Trophoblast cell (in vitro differentiated cells and primary cell): ENCODE data around the gene ERVMER34-1.
A peak's percentile ranks its signal among the peaks of the same experiment; 100 is the strongest.

Source experiments
- DNase-seq, 2 donors: peaks; one replicate each; pipeline ENCODE4 v3.0.0-alpha.2; 2016
- H2AFZ ChIP-seq: 2 replicates; pipeline ENCODE4 v1.6.1; 2013; ENCODE audit warnings: low read length, moderate library complexity, mild to moderate bottlenecking; ENCODE audit not compliant: insufficient read depth, poor library complexity
- H2AK5ac ChIP-seq: 2 replicates; pipeline ENCODE4 v1.6.1; 2013; ENCODE audit warnings: mild to moderate bottlenecking, low read length
- H2BK120ac ChIP-seq: 2 replicates; pipeline ENCODE4 v1.6.1; 2013; ENCODE audit warnings: low read length, mild to moderate bottlenecking, moderate library complexity; ENCODE audit not compliant: insufficient read depth, poor library complexity
- H2BK12ac ChIP-seq: 2 replicates; pipeline ENCODE4 v1.6.1; 2013; ENCODE audit warnings: mild to moderate bottlenecking, low read length, moderate library complexity
- H2BK5ac ChIP-seq: 2 replicates; pipeline ENCODE4 v1.6.1; 2013; ENCODE audit warnings: low read length, low read depth, moderate library complexity, mild to moderate bottlenecking; ENCODE audit not compliant: poor library complexity
- H3K14ac ChIP-seq: 2 replicates; pipeline ENCODE4 v1.6.1; 2013; ENCODE audit warnings: mild to moderate bottlenecking, low read length
- H3K18ac ChIP-seq: 2 replicates; pipeline ENCODE4 v1.6.1; 2013; ENCODE audit warnings: mild to moderate bottlenecking, low read length
- H3K23ac ChIP-seq: 2 replicates; pipeline ENCODE4 v1.6.1; 2013; ENCODE audit warnings: low read length
- H3K27ac ChIP-seq: 2 replicates; pipeline ENCODE4 v1.5.1; 2013; ENCODE audit warnings: low read depth, mild to moderate bottlenecking, inconsistent platforms, low read length, moderate library complexity
- H3K27me3 ChIP-seq: 2 replicates; pipeline ENCODE4 v1.6.1; 2013; ENCODE audit warnings: inconsistent platforms, mild to moderate bottlenecking, low read length, moderate library complexity; ENCODE audit not compliant: insufficient read depth
- H3K36me3 ChIP-seq, 2 experiments: 1 replicate in 1 of 2; 2 replicates in 1 of 2; pipeline ENCODE4 v1.6.1; 2013; ENCODE audit warnings: low read length in 2 of 2, mild to moderate bottlenecking in 2 of 2, moderate library complexity in 1 of 2; ENCODE audit not compliant: insufficient read depth in 2 of 2, control insufficient read depth in 1 of 2
- H3K4ac ChIP-seq: 2 replicates; pipeline ENCODE4 v1.6.1; 2013; ENCODE audit warnings: low read depth, mild to moderate bottlenecking, low read length, moderate library complexity
- H3K4me1 ChIP-seq, 2 experiments: 1 replicate in 1 of 2; 2 replicates in 1 of 2; pipeline ENCODE4 v1.6.1; 2013; ENCODE audit warnings: low read length in 2 of 2, mild to moderate bottlenecking in 2 of 2, moderate library complexity in 1 of 2; ENCODE audit not compliant: insufficient read depth in 2 of 2, control insufficient read depth in 1 of 2
- H3K4me2 ChIP-seq: 2 replicates; pipeline ENCODE4 v1.6.1; 2013; ENCODE audit warnings: inconsistent platforms, mild to moderate bottlenecking, low read length, moderate library complexity
- H3K4me3 ChIP-seq: 2 replicates; pipeline ENCODE4 v1.5.1; 2013; ENCODE audit warnings: mild to moderate bottlenecking, low read depth, low read length, inconsistent platforms
- H3K79me1 ChIP-seq: one replicate; pipeline ENCODE4 v1.6.1; 2013; ENCODE audit warnings: low read length
- H3K79me2 ChIP-seq: 2 replicates; pipeline ENCODE4 v1.6.1; 2013; ENCODE audit warnings: low read length, mild to moderate bottlenecking; ENCODE audit not compliant: control insufficient read depth, insufficient read depth, poor library complexity
- H3K9ac ChIP-seq: 2 replicates; pipeline ENCODE4 v1.6.1; 2013; ENCODE audit warnings: mild to moderate bottlenecking, low read length
- H3K9me3 ChIP-seq: 2 replicates; pipeline ENCODE4 v1.6.1; 2013; ENCODE audit warnings: low read depth, mild to moderate bottlenecking, control low read depth, inconsistent platforms, low read length; ENCODE audit not compliant: insufficient read depth
- H4K12ac ChIP-seq: 2 replicates; pipeline ENCODE4 v1.6.1; 2013; ENCODE audit warnings: low read depth, mild to moderate bottlenecking, low read length, moderate library complexity
- H4K8ac ChIP-seq: 2 replicates; pipeline ENCODE4 v1.6.1; 2013; ENCODE audit warnings: low read depth, mild to moderate bottlenecking, low read length, moderate library complexity
- H4K91ac ChIP-seq: one replicate; pipeline ENCODE4 v1.6.1; 2013; ENCODE audit warnings: low read depth, mild to moderate bottlenecking, low read length, moderate library complexity
- WGBS: extraction: QIAGEN DNeasy Blood & Tissue Kit; methylation state at CpG from one replicate; pipeline ENCODE4 v1.1.7; 2013; ENCODE audit warnings: missing lambda C conversion rate; ENCODE audit not compliant: insufficient read length, insufficient coverage; ENCODE audit errors: extremely low coverage; 5-methylcytosine and 5-hydroxymethylcytosine counted together

Gene ERVMER34-1

GRCh38 chr4:52721968-52722815, 29.0 kb downstream of the ERVMER34-1 start:
- Histone ChIP-seq H3K79me1 (peaks cover 8% of the 10 kb centered on the region), H3K4me3 (peak overlapping the region; percentile 76), H3K27me3 (no peaks in the 10 kb centered on the region), H3K9me3 (no peaks in the 10 kb centered on the region), H3K36me3 (peaks cover 4 to 5% of the 10 kb centered on the region in 2 experiments), H4K91ac (peak overlapping the region; percentile 92), H3K4ac (peak overlapping the region; percentile 77), H3K79me2 (peaks cover 2% of the 10 kb centered on the region), H2AFZ (peak overlapping the region; percentile 75), H2BK5ac (peak overlapping the region; percentile 86), H3K4me1 (peaks cover 0 to 3% of the 10 kb centered on the region in 2 experiments), H2BK120ac (peak overlapping the region; percentile 48), H3K23ac (no peak overlapping the region), H2AK5ac (no peak overlapping the region), H3K9ac (peak overlapping the region; percentile 82), H3K14ac (peak overlapping the region; percentile 97), H4K12ac (peak overlapping the region; percentile 95), H3K18ac (peak overlapping the region; percentile 91), H2BK12ac (no peak overlapping the region), H3K27ac (peak overlapping the region; percentile 66), H3K4me2 (peak overlapping the region; percentile 94), H4K8ac (peak overlapping the region; percentile 98)
- DNase-seq, result peak; percentile 94 to 97
- WGBS, result no CpG with 5 or more reads among the region's 56 CpGs

GRCh38 chr4:52718123-52718522, 33.1 kb downstream of the ERVMER34-1 start:
- WGBS, result no CpG with 5 or more reads among the region's 3 CpGs
- Histone ChIP-seq H2AK5ac (no peak overlapping the region), H3K14ac (no peak overlapping the region), H3K18ac (no peak overlapping the region), H3K9ac (no peak overlapping the region), H3K27ac (no peak overlapping the region), H3K79me2 (peaks cover 2% of the 10 kb centered on the region), H3K79me1 (peaks cover 8% of the 10 kb centered on the region), H3K9me3 (no peaks in the 10 kb centered on the region), H4K91ac (no peak overlapping the region), H3K4me1 (peaks cover 10 to 12% of the 10 kb centered on the region in 2 experiments), H2BK12ac (no peak overlapping the region), H3K27me3 (no peaks in the 10 kb centered on the region), H3K36me3 (peaks cover 12 to 24% of the 10 kb centered on the region in 2 experiments), H2BK120ac (no peak overlapping the region), H2AFZ (no peak overlapping the region), H4K12ac (no peak overlapping the region), H4K8ac (no peak overlapping the region), H3K4ac (no peak overlapping the region), H2BK5ac (no peak overlapping the region), H3K4me2 (no peak overlapping the region), H3K4me3 (no peak overlapping the region), H3K23ac (no peak overlapping the region)
- DNase-seq, result peak in 1 of 2 donors; percentile 34

- Histone ChIP-seq H3K23ac (no peak overlapping the region), H2BK12ac (no peak overlapping the region), H2AFZ (no peak overlapping the region), H3K27me3 (no peaks in the 10 kb centered on the region), H2BK120ac (no peak overlapping the region), H2BK5ac (no peak overlapping the region), H3K79me1 (peaks cover 8% of the 10 kb centered on the region), H3K18ac (no peak overlapping the region), H4K91ac (no peak overlapping the region), H3K4me1 (peaks cover 10 to 15% of the 10 kb centered on the region in 2 experiments), H3K14ac (no peak overlapping the region), H3K4ac (no peak overlapping the region), H2AK5ac (no peak overlapping the region), H4K12ac (no peak overlapping the region), H3K9ac (no peak overlapping the region), H3K36me3 (peaks cover 12 to 24% of the 10 kb centered on the region in 2 experiments), H3K27ac (no peak overlapping the region), H4K8ac (no peak overlapping the region), H3K9me3 (no peaks in the 10 kb centered on the region), H3K4me3 (no peak overlapping the region), H3K4me2 (no peak overlapping the region), H3K79me2 (peaks cover 6% of the 10 kb centered on the region)
- DNase-seq, result no peak
- WGBS, result no CpG with 5 or more reads among the region's 6 CpGs
These were observed 34.7 kb downstream of the ERVMER34-1 start for GRCh38 chr4:52716364-52717151.

- H2BK5ac ChIP-seq, result no peak overlapping the region
- H2AK5ac ChIP-seq, result no peak overlapping the region
- H4K91ac ChIP-seq, result no peak overlapping the region
- H3K4me1 ChIP-seq, result peaks cover 10 to 15% of the 10 kb centered on the region in 2 experiments
- H3K9me3 ChIP-seq, result no peaks in the 10 kb centered on the region
- H4K12ac ChIP-seq, result no peak overlapping the region
- H3K79me2 ChIP-seq, result peaks cover 6% of the 10 kb centered on the region
- no peak for DNase-seq
- no peak overlapping the region for H3K18ac ChIP-seq
- no peak overlapping the region for H3K4me2 ChIP-seq
- no peak overlapping the region for H3K23ac ChIP-seq
- peaks cover 8% of the 10 kb centered on the region for H3K79me1 ChIP-seq
- H3K36me3 ChIP-seq, result peaks cover 12 to 24% of the 10 kb centered on the region in 2 experiments
- H2BK120ac ChIP-seq, result no peak overlapping the region
- no peak overlapping the region for H2BK12ac ChIP-seq
- no peak overlapping the region for H2AFZ ChIP-seq
- H3K27me3 ChIP-seq, result no peaks in the 10 kb centered on the region
- WGBS, result no CpG with 5 or more reads among the region's 3 CpGs
- no peak overlapping the region for H4K8ac ChIP-seq
- H3K4ac ChIP-seq, result no peak overlapping the region
- H3K9ac ChIP-seq, result no peak overlapping the region
- no peak overlapping the region for H3K4me3 ChIP-seq
- no peak overlapping the region for H3K14ac ChIP-seq
- H3K27ac ChIP-seq, result no peak overlapping the region
These were observed 35.3 kb downstream of the ERVMER34-1 start for GRCh38 chr4:52715914-52716313.
